Measurements from ENCODE around the gene PLB1.

Gene PLB1

DNA sequence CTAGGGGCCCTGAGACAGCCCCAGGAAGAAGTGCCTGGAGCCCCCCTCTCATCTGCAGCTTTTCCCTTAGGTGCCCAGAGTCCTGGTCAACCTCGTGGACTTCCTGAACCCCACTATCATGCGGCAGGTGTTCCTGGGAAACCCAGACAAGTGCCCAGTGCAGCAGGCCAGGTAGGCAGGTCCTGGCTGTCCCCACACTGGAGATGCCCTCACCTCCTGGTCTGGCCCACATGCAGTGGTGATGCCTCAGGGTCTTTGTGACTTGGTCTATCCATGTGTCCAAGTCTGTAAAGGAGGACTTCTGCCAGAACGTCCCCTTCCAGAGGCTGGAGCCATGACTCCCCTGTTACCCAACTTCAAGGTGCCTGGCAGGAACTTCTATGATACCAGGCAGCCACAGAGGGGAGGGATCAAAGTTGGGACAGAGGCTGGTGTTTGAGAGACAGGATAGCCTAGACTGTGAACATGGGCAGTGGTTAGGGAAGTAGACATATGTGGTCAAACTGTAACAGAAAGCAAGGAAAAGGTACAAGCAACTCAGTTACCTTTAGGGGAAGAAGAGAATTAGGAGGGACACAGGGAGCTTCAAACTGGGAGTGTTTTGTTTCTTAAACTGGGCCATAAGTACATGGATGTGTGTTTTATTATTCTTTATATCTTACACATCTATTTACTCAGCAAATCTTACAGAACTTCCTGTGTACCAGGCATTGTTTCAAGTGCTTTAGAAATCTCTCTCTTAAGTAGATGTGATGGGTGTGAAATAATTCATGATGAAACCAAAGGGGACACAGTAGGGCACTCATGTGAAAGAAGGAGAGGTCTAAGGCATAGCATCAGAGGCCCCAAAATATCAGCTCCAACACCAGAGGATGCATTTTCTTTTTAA is 107.1 kb downstream of the PLB1 start:
- no peak for DNase-seq (ENCODE audit: low read depth)

DNA sequence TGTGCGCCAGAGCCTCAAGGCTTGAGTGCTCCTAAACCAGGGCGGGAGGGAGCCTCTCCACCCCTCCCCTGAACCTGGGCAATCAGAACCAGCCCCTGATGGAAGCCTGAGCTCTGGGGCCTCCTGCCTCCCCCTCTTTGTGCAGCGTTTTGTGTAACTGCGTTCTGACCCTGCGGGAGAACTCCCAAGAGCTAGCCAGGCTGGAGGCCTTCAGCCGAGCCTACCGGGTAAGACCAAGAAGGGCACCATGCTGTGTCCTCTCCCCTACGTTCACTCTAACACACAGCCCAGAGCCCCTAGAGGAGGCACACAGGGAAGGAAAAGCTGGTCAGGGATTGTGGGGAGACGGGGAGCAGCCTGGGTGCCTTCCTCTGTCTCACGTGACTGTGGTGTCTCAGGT is 108.0 kb downstream of the PLB1 start:
- no peak overlapping the region for H3K4me3 ChIP-seq (ENCODE audit: low read length)
- TF ChIP-seq, protein P1, sequence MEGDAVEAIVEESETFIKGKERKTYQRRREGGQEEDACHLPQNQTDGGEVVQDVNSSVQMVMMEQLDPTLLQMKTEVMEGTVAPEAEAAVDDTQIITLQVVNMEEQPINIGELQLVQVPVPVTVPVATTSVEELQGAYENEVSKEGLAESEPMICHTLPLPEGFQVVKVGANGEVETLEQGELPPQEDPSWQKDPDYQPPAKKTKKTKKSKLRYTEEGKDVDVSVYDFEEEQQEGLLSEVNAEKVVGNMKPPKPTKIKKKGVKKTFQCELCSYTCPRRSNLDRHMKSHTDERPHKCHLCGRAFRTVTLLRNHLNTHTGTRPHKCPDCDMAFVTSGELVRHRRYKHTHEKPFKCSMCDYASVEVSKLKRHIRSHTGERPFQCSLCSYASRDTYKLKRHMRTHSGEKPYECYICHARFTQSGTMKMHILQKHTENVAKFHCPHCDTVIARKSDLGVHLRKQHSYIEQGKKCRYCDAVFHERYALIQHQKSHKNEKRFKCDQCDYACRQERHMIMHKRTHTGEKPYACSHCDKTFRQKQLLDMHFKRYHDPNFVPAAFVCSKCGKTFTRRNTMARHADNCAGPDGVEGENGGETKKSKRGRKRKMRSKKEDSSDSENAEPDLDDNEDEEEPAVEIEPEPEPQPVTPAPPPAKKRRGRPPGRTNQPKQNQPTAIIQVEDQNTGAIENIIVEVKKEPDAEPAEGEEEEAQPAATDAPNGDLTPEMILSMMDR (conservative IDR thresholded peaks at IDR 0.05; ENCODE audit: low read depth, low read length) = no peak

More for the DNA sequence above, 107.1 kb downstream of the PLB1 start:
- TF ChIP-seq, protein P1 (conservative IDR thresholded peaks at IDR 0.05; ENCODE audit: low read depth, low read length) = no peak
- H3K4me3 ChIP-seq (ENCODE audit: low read length) = no peak overlapping the region

DNA sequence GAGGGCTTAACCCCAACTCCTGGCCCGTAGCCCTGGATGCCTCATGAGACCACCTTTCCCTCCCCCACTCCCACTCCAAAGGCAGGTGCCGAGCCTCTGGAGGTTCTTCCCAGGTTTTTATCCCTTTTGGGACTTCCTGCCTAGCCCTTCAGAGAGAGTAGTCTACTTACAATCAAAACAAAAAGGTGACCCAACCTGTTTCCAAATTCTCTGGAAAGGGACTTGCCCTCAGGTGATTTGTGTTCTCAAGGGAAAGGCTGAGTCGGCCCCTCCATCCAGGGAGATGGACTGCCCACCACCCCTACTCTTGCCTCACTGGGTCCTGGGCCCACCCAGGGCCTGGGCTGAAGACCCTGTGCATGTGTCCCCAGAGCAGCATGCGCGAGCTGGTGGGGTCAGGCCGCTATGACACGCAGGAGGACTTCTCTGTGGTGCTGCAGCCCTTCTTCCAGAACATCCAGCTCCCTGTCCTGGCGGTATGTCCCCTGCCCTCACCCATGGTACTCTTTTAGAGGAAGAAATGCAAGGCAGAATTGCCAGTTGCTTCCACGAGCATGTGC is 108.5 kb downstream of the PLB1 start:
- no peak for DNase-seq (ENCODE audit: low read depth)
- no peak overlapping the region for H3K4me3 ChIP-seq (ENCODE audit: low read length)
- TF ChIP-seq, protein P1 (conservative IDR thresholded peaks at IDR 0.05; ENCODE audit: low read depth, low read length) = no peak

More for the DNA sequence above, 108.0 kb downstream of the PLB1 start:
- DNase-seq (ENCODE audit: low read depth) = no peak

DNA sequence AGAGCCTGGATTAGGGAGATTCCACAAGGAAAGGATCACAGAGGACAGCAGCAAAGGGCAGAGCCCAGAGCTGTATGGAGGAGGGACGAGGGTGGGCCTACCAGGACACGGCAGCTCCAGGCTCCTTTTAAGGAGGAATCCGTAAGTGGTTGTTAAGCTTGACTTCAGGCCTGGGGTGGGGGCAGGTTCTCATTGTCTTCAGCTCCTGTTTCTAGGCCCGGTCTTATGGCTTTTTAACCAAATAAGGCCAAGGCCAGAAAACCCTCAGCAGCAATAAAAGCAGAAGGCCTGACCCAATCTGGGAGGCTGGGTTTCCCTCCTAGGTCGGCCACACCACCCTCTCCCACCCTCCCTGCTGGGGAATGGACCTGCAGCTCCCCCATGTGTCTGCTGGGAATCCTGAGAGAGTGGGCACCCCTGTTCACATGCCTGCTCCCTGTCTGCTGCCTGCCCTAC is 111.2 kb downstream of the PLB1 start:
- no peak for DNase-seq (ENCODE audit: low read depth)
- TF ChIP-seq, protein P1 (conservative IDR thresholded peaks at IDR 0.05; ENCODE audit: low read depth, low read length) = peak; percentile 42
- no peak overlapping the region for H3K4me3 ChIP-seq (ENCODE audit: low read length)

DNA sequence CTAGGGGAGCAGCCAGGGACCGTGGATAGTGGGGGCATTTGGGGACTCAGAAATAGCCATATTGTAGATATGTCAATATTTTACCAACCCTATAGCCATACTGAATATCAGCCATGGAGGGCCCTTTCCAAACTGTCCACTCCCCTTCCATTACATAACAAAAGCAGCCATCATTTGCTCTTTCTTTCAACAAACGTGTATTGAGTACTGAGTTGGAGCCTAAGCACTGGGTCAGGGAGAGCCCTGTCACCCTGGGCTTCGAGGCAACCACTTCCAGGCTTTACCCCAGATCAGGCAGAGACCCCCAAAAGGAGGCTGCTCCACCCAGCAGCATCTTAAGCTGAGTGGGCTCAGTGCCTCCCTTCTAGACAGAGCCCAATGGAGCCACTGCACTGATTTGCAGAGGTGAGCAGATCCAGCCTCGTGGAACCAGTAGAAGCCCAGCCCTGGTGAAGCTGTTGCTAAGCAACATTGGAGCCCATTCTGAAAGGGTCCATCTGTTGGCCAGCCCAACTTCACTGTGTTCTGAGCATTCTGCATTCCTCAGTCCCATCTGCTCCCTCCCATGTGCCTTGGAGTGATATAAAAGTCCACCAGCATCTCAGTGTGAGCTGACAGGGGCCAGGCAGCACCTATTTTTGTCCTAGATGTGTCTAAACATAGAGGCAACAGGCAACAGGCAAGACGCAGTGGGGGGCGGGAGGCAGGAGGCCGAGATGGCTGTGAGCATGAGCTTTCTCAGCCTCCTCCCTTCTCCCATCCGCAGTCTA is 112.1 kb downstream of the PLB1 start:
- TF ChIP-seq, protein P1 (conservative IDR thresholded peaks at IDR 0.05; ENCODE audit: low read depth, low read length) = no peak
- no peak for DNase-seq (ENCODE audit: low read depth)
- no peak overlapping the region for H3K4me3 ChIP-seq (ENCODE audit: low read length)

DNA sequence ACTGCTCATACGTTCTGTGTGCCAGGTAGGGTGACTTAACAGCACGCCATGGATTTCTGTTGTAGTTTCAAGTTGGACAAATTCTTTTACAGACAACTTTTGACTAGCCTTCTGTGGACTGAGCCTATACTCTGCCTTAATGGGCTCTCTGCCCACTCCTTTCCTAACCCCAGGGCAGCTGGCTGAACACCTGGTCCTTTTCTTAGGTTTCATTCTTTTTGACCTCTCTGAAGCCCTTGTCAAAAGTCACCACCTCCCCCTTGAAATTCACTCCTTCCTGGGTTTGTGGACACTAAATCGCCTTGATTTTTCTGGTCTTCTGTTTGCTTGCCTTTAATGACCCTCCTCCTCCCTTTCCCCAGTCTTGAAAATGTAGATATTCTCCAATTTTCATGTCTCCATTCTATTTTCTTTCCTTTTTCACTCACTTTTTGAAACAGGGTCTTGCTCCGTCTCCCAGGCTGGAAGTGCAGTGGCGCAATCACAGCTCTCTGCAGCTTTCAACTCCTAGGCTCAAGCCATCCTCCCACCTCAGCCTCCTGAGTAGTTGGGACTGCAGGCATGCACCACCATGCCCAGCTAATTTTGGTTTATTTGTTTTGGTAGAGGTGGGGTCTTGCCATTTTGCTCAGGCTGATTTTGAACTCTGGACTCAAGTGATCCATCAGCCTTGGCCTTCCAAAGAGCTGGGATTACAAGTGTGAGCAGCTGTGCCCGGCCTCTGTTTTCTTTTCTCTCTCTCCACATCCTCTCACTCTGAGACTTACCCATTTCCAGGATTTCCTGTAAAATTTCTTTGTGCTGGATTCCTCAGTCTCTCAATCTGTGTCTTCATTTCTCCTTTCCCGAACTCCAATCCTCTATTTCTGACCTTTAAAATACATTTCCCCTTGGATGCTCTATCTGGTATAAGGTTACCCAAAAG is 112.9 kb downstream of the PLB1 start:
- no peak overlapping the region for H3K4me3 ChIP-seq (ENCODE audit: low read length)
- TF ChIP-seq, protein P1 (conservative IDR thresholded peaks at IDR 0.05; ENCODE audit: low read depth, low read length) = no peak
- DNase-seq (ENCODE audit: low read depth) = no peak

Measured in retinal pigment epithelial cell (primary cell).